ENCODE data around the gene RSAD1.

RSAD1 gene

GRCh38 chr17:50498021-50498874 lies 19.6 kb downstream of the RSAD1 start:
- DNase-seq, result no peak

DNA sequence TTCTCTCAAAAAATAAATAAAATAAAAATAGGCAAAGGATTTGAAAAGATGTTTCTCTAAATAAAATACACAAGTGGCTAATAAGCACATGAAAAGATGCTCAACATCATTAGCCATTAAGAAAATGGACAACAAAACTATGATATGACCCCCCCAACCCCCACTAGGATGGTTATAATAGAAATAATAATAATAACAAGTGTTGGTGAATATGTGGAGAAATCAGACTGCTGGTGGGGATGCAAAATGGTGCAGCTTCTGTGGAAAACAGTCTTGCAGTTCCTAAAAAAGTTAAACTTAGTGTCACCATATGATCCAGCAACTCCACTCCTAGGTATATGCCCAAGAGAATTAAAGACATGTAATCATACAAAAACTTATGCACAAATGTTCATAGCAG lies 20.6 kb downstream of the RSAD1 start:
- DNase-seq, result no peak

DNA sequence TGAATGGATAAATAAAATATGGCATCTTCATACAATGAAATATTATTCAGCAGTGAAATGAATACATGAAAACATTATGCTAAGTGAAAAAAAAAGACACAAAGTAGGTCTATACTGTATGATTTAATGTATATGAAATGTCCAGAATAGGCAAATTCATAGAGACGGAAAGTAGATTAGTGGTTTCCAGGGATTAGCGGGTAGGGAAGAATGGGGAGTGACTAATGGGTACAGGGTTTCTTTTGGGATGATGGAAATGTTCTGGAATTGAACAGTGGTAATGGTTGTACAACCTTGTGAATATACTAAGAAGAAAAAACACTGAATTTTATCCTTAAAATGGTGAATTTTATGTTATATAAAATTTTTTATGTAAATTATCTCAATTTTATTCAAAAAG lies 21.1 kb downstream of the RSAD1 start:
- DNase-seq, result no peak

DNA sequence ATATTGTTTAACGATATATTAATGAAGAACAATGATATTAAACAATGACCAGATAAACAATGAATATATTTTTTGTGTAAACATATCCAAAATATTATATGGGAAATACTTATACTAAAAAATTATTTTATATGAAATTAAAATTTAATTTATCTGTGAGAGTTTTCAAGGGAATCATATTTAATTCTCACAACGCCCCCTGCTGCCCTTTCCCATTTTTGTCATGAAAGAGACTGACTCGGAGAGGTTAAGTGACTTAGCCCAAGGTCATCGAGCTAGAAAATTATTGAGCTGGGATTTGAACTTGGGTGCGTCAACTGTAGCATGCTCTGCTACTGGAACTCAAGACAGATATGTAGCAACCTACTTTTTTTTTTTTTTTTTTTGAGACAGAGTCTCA lies 22.4 kb downstream of the RSAD1 start:
- DNase-seq, result no peak

DNA sequence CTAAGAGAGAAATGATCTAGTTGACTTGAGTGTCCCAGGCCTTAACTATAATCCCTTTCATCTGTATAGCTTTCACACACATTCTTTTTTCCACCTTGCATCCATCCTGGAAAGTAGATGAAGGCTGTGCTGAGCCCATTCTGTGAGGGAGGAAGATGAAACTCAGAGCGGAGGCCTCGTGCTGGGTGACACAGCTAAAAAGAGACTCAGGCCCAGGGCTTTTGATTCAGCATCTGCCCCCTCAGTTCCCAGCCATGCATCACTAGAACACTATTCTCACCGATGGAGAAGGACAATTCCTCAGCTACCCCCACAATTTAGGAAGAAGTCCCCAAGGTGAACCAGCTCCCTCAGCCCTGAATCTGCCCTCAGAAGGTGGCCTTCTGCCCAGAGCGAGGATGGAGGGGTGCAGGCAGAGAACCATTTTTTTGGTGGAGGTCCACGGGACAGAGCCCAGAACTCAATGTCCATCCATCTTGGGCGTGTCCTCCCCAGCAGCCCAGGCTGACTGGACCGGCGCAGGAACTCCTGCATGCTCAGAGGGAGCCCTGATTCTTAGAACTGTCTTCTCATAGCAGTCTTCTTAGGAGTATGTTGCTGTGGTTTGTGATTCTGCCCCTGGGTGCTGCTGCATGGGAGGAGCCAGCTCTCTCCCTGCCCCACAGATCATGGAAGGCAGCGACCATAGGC lies 23.8 kb downstream of the RSAD1 start:
- no peak for DNase-seq

GRCh38 chr17:50505591-50506130 lies 27.0 kb downstream of the RSAD1 start:
- DNase-seq, result no peak

DNA sequence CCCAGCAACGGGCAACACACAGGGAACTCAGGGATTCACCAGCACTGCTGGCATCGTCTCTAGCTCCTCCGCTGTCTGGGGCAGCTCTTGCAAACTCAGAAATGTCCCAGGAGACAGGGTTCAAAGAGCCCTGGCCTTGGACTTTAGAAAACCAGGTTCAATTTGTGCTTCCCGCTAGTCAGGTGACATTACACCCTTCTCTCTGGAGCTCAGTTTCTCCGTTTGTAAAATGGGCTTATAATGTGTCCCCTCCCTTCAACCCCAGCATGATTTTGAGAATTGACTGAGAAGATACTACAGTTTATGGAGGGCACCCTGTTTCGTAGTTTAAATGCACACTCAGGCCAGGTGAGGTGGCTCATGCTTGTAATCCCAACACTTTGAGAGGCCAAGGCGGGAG lies 27.6 kb downstream of the RSAD1 start:
- DNase-seq, result no peak

DNA sequence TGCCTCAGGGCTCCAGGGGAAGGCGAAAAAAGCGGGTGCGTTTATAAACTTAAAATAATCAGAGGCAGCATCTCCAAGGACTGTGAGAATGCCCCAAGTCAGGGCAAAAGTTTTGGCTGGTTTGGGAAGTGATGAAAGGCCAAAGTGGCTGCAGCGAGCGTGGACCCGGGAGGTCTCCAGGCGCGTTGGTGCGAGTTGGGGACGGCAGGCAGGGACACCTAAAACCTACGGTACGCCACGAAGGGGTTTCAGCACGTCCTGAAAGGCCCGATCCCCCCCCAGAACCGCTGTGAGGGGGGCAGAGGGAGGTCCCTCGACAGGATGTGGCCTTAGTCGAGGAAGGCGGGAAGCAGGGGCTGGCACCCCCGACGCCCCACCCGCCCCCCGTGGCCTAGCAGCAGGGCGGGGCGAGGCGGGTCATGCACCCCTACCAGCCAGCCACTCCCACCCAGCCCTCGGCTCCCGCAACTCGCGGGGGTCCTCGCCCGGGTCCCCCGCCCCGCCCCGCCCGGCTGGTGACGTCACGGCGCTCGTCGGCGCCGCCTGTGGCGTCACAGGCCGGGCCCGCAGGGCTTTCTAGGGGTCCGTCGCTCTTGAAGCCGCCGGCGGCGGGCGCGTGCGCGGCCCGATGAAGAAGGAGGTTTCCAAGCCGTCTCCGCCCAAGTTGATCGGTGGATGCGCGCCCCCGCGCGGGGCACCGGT lies 29.4 kb downstream of the RSAD1 start, which contains the start of gene MYCBPAP:
Gene MYCBPAP, plus strand, starts transcription at position 569 of the 702 bp plus-strand sequence. CDS start 236 bp downstream, outside the sequence.
- no peak for DNase-seq

DNA sequence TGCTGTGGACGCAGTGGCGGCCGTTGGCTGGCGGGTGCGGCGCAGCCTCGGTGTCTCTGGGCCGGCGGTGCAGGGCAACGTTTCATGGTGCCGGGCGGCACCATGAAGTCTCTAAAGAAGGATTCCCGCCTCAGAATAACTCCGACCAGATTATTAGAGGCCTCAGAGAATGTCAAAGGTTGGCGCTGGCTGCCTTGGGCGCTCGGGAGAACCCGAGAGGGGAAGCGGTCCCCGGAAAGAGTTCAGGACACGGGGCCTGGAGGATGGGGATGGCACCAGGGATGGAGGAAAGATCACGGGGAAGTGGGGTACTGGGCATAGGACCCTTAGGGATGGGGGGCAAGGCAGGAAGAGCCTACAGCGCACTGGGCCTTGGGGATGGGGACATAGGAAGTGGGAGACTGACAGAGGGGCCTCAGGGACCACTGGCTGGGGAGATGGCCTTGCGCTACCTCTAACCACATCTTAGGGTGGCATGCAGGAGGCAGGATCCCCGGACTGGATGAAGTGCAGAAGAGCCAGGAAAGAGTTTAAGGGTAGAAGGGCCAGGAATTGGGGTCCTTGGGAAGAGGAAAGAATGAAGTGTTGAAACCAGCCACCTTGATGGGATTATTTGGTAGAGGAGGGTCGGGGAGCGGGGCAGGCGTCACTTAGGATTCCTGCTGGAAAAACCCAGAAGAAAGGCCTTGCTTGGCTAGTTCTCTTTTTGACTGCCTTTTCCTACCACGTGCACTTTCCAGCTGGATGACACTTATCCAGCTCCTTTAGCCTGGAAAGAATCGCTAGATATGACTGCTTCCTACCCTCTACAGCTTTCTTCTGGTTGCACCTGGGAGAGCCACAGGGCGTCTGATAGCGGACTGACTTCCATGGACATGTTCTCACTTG lies 30.2 kb downstream of the RSAD1 start:
- DNase-seq, result no peak

- no peak for DNase-seq
Measured at GRCh38 chr17:50511058-50511457, 32.4 kb downstream of the RSAD1 start.

GRCh38 chr17:50513495-50513894 lies 34.8 kb downstream of the RSAD1 start:
- DNase-seq, result no peak

- no peak for DNase-seq
Measured at GRCh38 chr17:50514388-50514787, 35.7 kb downstream of the RSAD1 start.

- no peak for DNase-seq
Measured at GRCh38 chr17:50514936-50515702, 36.5 kb downstream of the RSAD1 start.

DNA sequence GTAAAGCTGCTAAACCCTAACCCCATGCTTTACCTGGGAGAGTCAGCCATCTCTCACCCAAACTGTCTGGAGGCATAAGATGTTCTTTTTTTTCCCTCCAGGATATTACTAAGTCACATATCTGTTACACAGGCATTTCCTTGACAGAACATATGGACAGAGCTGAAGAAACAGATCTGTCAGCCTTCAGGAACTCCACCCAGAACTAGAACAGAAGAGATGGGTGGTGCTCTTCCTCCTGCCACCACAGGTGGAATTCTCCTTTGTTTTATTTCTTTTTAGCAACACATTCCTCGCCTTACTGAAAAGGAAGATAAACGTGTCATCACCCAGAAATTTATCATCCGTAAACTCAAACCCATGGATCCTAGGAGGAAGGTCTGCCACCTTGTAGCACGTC lies 38.4 kb downstream of the RSAD1 start:
- no peak for DNase-seq

- no peak for DNase-seq
Measured at GRCh38 chr17:50517504-50518383, 39.1 kb downstream of the RSAD1 start.

DNA sequence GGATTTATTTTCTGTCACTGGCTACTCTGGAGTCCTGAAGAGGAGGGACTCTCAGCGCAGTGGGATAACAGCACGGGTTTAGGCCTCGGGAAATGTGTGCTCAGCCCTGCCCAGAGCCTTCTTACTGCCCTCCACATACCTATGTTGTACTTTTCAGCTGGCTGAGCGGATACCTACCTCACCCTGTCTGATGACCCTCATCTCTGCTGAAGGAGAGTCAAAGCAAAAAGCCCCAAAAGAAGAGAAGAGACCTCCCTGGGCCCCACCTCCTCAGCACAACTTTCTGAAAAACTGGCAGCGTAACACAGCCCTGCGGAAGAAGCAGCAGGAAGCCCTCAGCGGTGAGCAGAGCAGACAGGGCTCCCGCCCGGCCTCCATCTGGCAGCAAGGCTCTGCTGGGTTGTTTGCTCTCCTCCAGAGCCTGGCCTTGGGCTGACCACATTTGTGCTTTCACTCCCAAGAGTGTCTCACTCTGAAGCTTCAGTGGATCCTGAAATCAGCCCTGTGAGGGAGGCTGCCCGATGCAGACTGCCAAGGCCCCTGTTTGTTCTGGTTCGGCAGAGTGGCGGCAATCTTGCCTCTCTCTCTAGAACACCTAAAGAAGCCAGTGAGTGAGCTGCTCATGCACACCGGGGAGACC lies 39.8 kb downstream of the RSAD1 start:
- peak; percentile 31 for DNase-seq

DNA sequence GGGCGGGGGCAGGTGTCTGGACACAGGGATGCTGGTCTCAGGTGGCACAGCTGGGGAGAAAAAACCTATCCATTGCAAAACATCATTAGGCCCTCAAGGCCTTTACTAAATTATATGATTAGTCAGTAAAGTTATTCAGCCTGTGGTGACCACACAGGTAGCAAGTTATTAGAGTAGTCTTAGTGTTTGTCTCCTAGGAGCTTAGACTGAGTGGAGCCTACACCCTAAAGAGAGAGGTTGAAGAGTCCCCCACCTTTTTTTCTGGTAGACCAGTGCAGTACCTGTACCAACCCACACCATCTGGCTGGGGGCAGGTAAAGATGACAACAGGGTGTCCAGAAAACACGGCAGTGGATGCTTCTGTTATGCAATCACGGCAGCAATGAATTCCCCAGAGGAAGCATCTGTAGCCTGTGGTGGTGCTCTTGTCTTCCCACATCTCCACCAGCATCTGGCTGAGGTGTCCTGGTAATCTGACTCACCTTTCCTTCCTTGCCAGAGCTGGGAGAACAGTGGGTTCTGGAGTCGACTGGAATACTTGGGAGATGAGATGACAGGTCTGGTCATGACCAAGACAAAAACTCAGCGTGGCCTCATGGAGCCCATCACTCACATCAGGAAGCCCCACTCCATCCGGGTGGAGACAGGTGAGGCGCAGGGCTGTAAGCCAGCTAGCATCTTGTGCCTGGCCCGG lies 40.6 kb downstream of the RSAD1 start:
- no peak for DNase-seq

- DNase-seq, result no peak
Measured at GRCh38 chr17:50520483-50520882, 41.8 kb downstream of the RSAD1 start.

- no peak for DNase-seq
Measured at GRCh38 chr17:50521514-50521913, 42.9 kb downstream of the RSAD1 start.

All from NCI-H446 treated with DMSO at 0.1 percent for 48 hours (cell line).